HG03571 (cell line): ENCODE data around the gene CGB8.
"Not testable (repeated sequence)": the region's sequence is repeated elsewhere in the genome, so short reads cannot be mapped to it uniquely, and the experiment has no call there.

Experiments
- ATAC-seq: cut with Tn5 transposase; IDR thresholded peaks from one replicate; pipeline ENCODE4 v1.9.1; 2021; ENCODE audit not compliant: unreplicated experiment

Gene CGB8

DNA sequence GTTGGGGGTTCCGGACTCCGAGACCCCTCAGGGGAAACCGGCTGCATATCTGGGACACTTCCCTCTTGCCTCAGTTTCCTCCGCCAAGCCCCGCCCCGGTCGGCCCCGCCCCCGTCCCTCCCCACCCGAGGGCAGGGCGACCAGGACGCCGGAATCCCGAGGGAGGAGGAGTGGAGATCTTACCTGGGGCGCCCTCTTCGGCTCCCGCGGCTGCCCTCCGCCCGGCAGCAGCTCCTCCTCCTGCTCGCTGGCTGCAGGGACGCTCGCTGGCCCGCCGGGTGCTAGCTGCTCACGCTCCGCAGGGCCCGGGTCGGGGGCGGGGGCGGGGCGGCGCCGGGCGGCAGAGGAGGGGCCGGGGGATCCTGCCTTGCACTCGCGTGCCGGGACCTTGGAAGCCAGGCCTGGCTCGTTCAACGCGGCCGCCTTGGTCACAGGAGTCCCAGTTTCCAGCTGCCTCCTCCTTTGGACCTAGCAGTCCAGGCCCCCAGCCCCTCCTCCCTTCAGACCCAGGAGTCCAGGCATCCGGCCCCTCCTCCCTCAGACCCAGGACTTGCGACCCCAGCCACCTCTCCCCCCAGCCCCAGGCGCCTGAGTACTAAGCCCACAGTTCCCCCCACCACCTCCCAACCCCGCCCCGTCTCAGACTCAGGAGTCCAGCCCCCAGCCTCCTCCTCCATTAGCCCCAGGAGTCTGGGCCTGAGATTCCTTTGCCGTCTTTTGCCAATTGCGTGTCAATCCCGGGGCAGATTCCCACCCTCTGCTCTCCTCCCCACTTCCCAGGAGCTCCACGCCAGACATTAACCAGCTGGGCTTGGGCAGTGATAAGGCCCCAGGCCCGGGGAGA is 16.1 kb upstream of the CGB8 start, which contains the start of gene NTF4:
Gene NTF4, minus strand, starts transcription at position 51 of the 844 bp plus-strand sequence. CDS start 2,821 bp downstream, outside the sequence.
- ATAC-seq: no peak

DNA sequence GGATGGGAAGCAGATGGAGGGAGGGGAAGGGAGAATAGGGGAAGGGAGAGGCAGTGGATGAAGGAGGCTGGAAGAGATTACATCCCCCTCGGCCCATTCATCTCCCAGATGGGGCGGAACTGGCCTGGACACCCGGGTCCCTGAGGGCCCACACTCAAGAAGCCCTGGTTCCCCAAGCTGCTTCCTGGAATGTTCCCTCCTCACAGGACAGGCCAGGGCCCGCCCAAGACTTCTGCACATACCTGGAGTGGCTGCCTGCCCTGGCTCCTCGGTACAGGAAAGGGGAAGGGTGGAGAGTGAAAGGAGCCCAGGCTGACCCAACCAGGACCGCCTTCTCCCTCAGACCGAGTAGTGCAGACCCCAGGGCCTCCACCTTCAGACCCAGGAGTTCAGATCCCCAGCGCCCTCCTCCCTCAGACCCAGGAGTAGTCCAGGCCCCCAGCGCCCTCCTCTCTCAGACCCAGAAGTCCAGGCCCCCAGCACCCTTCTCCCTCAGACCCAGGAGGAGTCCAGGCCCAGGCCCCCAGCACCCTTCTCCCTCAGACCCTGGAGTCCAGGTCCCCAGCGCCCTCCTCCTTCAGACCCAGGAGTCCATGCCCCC is 15.2 kb upstream of the CGB8 start:
- ATAC-seq: no peak

DNA sequence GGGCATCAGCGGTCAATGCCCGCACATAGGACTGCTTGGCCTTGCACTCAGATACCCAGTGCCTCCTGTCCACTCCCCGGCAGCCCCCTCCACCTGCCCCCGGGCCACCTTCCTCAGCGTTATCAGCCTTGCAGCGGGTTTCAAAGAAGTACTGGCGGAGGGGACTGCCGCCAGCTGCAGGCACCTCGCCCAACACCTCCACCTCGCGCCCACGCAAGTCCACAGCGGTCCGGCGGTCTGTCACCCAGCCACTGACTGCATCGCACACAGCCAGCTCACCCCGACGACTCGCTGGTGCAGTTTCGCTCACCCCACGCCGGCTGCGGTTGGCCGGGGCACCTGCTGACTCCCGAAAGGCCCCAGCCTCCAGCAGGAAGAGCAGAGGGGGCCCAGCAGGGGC is 12.5 kb upstream of the CGB8 start:
- no peak for ATAC-seq

DNA sequence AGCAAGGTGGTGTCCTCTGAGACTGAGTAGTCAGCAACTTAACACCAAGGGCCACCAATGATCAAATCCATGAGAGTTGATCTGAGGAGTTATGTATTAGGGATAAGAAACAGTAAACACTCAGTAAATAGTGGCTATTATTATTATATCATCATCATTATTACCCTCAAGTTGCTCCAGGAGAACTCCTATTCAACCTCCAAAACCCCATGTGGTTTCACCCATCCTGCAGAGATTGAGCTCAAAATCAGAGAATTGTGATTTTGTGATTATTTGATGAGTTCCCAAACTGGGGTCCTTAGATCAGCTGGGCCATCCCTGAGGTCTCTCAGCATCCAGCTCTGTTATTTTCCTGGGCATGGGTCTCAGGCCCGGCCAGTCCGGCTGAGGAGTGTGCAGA is 12.1 kb upstream of the CGB8 start:
- ATAC-seq: no peak

DNA sequence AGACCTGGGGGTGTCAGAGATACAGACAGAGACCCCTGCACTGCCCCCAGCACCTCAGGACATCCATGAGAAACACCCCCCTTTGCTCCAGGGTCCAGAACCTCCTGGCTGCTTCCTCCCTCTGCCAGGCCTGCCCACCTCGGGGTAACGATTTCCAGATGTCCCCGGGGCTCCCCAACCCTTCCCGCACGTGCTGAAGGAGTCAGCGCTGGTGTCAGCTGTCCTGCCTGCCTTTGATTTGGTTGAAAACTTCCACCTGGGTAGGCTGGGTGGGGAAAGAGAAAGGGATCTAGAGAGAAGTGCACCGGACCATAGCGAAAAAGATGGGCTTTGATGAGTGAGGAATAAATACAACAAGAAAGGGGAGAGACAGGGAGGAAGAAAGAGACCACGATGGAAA is 10.1 kb upstream of the CGB8 start:
- no peak for ATAC-seq

DNA sequence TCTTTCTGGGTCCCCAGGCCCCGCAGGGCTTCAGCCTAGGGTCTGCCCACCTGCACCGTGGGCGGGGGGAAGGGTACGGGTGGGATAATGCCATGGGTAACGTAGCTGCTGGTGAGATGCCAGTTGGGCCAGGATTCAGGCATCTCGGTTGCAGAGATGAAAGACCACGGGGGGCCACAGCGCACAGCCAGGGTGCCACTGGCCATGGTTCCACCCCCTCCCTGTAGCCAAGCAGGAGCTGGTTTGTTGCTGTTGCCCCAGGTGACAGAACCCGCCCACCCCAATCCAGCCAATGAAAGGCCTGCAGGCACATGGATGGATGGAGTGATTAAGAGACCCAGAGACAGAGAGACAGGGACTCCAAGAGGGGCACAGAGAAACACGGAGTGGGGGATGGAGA is 9.7 kb upstream of the CGB8 start:
- no peak for ATAC-seq

DNA sequence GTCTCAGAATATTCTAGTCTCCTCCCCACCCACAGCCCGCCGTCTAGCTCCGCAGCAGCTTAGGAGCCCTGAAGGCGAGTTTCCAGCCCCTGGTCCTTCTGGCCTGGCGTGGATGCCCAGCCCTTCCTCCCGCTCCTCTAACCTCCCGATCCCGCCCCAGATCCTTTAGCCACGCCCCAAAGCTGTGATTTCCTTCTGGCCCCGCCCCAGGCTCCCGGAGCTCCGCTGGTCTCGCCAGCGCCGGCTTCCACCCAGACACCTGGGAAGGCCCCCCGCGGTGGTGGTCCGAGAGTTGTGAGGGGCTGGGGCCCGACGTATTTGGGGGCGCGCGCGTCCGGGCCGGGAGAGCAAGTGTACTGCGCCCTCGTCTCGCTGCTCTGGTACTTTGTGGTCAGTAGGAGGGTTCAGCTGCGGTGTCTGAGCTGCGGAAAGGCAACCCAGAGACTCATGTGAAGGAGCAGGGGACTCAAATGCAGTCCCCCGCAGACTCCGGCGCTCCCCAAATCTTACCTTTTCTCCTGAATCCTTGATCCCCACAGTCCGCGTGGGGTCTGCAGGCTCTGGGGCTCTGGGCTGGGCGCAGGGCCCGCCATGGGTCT is 8.8 kb upstream of the CGB8 start, which contains the start of gene CGB7:
Gene CGB7, minus strand, starts transcription at position 114 of the 599 bp plus-strand sequence. CDS start 2,374 bp downstream, outside the sequence.
- no peak for ATAC-seq

DNA sequence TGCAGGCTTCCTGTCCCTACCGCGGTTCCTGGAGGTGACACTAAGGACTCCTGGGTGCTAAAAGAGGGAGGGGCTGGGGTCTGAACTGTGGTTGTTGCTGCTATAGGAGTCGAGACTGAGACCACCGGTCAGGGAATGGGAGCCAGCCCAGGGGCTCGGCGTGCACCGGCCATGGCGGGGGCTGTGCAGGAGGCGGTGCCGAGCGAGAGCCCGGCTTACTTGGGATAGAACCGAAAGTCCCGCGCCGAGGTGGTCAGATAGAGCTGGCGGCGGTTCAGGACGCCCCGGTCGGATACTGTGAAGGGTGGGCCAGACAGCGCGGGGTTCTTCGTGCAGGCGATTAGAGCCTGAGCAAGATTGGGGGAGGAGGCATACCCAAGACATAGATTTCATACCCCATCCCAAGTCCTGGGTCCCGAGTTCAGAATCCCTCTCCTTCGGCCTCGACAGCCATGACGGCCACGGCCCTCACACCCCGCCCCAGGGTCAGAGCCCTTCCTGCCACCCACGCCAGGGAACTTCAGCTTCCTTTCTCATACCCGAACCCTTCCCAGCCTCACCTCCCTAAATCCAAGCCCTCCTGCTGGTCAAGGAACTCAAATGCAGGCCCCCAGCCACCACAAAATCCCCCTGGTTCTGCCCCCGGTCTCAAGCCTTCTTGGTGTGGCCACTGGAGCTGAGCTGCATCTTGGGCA is 8.1 kb upstream of the CGB8 start:
- not testable (repeated sequence) for ATAC-seq

DNA sequence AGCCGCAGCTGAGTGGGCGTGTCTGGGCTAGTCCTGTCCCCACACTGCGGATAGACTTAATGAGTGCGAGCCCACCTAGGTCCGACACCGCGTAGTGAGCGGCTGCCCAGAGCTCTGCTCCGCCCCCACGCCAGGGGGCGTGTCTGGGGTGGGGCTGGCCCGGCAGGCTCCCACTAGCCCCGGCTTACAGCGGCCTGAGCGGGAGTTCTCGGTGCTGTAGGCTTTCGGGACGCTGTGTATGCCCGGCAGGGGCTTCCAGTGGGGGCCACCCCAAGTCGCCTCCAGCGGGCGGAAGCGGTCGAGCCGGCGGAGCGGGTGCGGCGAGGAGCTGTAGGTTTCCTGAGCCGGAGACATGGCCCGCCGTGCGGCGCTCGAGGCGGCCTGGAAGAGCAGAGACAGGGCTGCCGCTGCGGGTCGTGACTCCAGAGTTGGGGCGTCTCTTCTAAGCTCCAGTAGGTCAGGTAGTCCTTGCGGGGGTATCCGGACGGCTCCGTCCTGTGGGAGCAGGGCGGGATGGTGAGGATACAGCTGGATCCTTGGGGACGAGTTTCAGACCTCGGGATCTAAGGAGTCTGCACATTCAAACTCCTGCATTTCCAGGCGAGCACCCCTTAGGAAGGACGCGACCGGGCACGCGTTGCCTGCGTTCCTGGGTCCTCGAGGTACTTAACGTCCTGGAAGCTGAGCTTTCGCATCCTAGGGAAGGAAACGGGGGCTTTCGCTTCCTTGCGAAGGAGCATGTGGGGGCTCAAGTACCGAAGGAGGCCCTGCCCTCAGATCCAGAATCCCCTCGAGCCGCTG is 7.4 kb upstream of the CGB8 start:
- no peak for ATAC-seq

DNA sequence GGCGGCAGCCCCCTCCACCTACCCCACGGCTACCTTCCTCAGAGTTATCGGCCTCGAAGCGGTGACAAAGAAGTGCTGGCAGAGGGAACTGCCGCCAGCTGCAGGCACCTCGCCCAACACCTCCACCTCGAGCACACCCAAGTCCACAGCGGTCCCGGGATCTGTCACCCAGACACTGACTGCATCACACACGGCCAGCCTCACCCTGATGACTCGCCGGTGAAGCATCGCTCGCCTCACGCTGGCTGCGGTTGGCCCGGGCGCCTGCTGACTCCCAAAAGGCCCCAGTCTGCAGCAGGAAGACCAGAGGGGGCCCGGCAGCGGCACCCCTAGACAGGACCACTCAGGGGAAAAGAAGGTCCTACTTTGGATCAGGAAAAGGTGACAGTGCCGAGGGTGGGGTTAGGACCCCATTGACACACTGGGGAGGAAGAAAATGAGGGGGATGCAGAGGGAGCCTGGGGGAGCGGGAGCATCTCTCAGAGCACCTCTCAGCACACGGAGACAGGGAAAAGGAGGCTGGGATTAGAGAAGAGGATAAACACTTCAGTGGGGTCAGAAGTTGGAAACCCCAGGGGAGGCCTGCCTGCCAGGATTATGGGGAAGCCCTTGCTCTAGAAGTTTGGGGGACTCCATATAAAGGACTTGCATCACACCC is 1.6 kb upstream of the CGB8 start:
- ATAC-seq: not testable (repeated sequence)

DNA sequence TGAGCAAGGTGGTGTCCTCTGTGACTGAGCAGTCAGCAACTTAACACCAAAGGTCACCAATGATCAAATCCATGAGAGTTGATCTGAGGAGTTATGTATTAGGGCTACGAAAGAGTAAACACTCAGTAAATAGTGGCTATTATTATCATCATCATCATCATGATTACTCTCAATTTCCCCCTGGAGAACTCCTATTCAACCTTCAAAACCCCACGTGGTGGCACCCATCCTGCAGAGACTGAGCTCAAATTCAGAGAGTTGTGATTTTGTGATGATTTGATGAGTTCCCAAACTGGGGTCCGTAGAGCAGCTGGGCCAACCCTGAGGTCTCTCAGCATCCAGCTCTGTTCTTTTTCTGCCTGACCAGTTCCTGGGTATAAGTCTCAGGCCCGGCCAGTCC is 923 bp upstream of the CGB8 start:
- ATAC-seq: not testable (repeated sequence)

DNA sequence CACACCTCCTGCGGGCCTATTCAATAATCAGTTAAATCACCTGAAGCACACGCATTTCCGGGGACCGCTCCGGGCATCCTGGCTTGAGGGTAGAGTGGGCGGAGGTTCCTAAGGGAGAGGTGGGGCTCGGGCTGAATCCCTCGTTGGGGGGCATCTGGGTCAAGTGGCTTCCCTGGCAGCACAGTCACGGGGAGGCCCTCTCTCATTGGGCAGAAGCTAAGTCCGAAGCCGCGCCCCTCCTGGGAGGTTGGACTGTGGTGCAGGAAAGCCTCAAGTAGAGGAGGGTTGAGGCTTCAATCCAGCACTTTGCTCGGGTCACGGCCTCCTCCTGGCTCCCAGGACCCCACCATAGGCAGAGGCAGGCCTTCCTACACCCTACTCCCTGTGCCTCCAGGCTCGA is 5.4 kb downstream of the CGB8 start, which contains the start of gene CGB5:
Gene CGB5, plus strand, starts transcription at position 301 of the 400 bp plus-strand sequence. CDS start 362 bp downstream, outside the sequence.
- not testable (repeated sequence) for ATAC-seq

DNA sequence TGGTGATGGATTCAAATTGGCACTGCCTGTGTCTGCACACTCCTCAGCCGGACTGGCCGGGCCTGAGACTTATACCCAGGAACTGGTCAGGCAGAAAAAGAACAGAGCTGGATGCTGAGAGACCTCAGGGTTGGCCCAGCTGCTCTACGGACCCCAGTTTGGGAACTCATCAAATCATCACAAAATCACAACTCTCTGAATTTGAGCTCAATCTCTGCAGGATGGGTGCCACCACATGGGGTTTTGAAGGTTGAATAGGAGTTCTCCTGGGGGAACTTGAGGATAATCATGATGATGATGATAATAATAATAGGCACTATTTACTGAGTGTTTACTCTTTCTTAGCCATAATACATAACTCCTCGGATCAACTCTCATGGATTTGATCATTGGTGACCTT is 6.2 kb downstream of the CGB8 start:
- not testable (repeated sequence) for ATAC-seq

DNA sequence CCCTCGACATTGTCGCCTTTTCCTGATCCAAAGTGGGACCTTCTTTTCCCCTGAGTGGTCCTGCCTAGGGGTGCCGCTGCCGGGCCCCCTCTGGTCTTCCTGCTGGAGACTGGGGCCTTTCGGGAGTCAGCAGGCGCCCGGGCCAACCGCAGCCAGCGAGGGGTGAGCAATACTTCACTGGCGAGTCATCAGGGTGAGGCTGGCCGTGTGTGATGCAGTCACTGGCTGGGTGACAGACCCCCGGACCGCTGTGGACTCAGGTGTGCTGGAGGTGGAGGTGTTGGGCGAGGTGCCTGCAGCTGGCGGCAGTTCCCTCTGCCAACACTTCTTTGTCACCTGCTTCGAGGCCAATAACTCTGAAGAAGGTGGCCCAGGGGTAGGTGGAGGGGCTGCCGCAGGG is 6.7 kb downstream of the CGB8 start:
- ATAC-seq: no peak

DNA sequence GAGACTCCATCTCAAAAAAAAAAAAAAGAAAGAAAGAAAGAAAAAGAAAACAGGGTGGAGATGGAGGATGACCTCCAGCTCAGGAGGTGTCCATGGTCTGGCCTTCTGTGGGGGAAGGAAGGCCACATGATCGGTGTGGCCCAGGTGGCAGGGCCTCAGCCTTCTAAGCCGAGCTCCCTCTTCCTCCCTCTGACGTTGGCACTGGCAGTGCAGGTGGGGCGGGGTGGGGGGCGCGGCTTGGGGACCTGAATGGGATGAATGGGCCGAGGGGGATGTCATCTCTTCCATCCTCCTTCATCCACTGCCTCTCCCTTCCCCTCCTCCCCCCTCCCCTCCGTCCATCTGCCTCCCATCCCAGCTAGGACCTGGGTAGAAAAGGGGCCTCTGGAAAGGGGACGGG is 9.2 kb downstream of the CGB8 start:
- ATAC-seq: not testable (repeated sequence)

DNA sequence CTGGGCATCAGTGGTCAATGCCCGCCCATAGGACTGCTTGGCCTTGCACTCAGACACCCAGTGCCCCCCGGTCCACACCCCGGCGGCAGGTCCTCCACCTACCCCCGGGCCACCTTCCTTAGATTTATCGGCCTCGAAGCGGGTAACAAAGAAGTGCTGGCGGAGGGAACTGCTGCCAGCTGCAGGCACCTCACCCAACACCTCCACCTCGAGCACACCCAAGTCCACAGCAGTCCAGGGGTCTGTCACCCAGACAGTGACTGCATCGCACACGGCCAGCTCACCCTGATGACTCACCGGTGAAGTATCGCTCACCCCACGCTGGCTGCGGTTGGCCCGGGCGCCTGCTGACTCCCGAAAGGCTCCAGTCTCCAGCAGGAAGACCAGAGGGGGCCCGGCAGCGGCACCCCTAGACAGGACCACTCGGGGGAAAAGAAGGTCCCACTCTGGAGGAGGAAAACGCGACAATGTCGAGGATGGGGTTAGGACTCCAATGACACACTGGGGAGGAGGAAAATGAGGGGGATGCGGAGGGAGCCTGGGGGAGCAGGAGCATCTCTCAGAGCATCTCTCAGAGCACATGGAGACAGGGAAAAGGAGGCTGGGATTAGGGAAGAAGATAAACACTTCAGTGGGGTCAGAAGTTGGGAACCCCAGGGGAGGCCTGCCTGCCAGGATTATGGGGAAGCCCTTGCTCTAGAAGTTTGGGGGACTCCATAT is 10.2 kb downstream of the CGB8 start:
- ATAC-seq: not testable (repeated sequence)

DNA sequence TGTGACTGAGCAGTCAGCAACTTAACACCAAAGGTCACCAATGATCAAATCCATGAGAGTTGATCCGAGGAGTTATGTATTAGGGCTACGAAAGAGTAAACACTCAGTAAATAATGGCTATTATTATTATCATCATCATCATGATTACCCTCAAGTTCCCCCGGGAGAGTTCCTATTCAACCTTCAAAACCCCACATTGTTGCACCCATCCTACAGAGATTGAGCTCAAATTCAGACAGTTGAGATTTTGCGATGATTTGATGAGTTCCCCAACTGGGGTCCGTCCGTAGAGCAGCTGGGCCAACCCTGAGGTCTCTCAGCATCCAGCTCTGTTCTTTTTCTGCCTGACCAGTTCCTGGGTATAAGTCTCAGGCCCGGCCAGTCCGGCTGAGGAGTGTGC is 10.8 kb downstream of the CGB8 start:
- not testable (repeated sequence) for ATAC-seq

DNA sequence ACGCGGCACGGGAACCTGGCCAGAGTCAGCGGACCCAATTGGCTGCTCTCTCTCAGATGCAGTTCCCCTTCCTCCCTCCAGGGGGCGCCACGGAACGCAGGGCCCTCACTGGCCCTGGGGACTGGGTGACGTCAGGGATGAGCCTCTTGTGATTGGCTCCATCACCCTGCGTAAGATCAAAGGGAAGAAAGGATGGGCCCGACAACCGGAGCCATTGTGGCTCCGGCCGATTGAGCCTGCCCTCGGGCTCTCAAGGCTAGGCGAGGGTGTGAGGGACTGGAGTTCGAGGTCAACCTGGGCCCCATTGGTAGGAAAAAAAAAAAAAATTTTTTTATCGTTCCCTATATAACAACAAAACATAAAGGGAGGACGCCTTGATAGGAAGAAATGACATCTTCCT is 12.1 kb downstream of the CGB8 start, which contains the start of gene CGB1:
Gene CGB1, minus strand, starts transcription at position 81 of the 400 bp plus-strand sequence. CDS start 184 bp downstream, outside the sequence.
- not testable (repeated sequence) for ATAC-seq
